GM03348 (cell line): ENCODE results near the gene HES7.

ENCODE experiments used
- DNase-seq: peaks from one replicate; pipeline ENCODE4 v3.0.0; 2012; ENCODE audit warnings: low spot score

The HES7 gene

GRCh38 chr17:8155231-8155995 lies 31.5 kb upstream of the HES7 start:
- DNase-seq, result no peak

- DNase-seq, result no peak
Measured at GRCh38 chr17:8154608-8155155, 30.8 kb upstream of the HES7 start.

DNA sequence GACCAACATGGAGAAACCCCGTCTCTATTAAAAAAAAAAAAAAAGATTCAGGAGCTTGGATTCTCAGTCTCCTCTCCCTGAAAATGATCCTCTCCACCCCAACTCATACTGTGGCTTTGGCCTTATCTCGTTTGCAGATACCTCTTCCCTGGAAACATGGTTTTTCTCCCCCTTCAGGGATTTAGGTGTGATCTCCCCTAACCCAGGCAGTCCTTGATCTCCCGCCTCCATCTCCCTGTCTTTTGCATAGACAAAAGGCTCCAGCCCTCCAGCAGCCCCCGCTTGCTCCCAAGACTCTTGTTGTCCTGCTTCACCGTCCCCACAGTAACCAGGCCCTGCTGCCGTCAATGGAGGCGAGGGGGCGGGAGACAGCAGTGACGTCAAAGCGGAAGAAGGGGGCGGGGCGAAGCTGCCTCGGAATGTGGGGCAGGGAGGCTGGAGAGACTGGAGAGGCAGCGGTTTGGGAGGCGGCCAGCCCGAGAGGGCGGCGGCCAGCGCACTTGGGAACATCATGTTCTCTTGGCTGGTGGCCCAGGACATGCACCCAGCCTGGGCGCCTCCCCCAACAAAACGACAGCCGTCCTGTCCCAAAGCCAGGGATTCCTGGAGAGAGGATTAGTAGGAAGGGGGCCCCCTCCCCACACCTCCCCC lies 30.2 kb upstream of the HES7 start:
- DNase-seq, result peak; percentile 93

GRCh38 chr17:8153525-8153956 lies 29.6 kb upstream of the HES7 start:
- peak; percentile 83 for DNase-seq

DNA sequence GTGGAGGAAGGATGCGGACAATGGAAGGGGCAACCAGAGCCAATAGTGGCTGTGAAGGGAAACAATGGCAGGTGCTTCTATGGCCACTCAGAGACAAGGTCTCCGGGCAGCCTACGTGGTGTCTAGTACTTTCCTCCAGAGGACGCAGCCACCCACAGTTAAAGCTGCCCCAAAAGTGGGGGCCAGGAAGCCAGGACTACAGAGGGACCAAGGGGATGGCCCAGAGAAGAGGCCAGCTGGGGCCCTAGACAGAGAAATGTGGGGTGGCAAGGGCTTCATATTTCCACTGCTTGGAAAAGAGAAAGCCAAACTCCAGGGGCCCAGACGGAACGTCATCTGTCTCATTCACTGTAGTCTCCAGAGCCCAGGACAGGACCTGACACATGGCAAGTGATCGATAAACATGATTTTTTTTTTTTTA lies 29.1 kb upstream of the HES7 start:
- no peak for DNase-seq

GRCh38 chr17:8152112-8152775 lies 28.3 kb upstream of the HES7 start, which contains the start of gene PER1:
Gene PER1, minus strand, starts transcription at chr17:8152404. Its CDS starts 1,698 bp downstream, at chr17:8150706.
- DNase-seq, result peak; percentile 96

DNA sequence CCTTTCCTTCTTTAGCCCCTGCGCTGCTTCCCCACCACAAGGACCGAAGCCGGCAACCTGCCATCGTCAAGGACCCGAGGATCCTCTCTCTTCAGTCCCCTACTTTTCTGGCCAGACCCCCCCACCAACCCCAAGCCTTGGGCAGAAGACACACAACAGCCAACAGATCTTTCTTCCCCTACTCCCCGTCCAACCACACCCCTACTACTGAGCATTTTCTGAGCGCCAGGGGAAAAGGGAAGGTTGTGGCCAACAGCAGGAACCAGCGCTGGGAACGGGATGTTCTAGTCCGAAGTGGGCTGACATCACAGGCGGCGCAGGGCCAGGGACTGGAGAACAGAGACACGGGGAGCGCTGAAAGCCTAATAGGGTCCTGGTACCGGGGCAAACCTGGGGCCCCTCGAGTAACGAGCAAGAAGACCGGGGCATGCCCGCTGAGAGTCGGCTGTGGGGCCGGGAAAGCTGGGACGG lies 27.8 kb upstream of the HES7 start:
- peak; percentile 64 for DNase-seq

- peak; percentile 90 for DNase-seq
Measured at GRCh38 chr17:8151120-8151640, 27.3 kb upstream of the HES7 start.

- no peak for DNase-seq
Measured at GRCh38 chr17:8150194-8151119, 26.6 kb upstream of the HES7 start.

DNA sequence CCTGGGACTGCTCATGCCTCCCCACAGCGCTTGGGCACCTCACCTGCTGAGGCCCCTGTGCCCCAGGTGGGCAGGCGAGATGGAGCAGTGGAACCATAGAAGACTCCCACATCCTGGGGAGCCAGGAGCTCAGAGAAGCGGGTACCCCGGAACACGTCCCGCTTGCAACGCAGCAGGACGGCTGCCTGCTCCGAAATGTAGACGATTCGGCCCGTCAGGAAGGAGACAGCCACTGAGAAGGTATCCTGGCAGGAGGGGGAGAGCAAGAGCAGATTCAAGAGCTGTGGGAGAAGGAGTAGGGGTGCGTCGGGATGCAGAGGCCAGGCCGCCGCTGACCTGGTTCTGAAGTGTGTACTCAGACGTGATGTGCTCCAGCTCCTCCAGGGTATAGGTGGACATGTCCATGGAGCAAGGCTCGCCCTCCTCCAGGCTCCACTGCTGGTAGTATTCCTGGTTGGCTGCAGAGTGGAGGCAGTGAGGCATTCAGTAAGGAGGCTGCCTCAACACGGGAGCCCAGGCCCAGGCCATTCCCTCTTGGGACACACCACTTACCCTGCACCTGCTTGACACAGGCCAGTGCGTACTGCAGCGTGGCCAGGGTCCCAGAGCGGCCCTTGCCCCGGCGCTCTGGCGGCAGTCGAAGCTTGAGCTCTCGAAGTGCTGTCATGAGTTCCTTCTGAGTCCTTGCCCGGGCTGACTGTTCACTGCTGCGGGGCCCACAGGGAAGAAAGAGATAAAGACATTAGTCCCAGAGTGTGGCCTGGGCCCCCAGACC lies 25.7 kb upstream of the HES7 start:
- no peak for DNase-seq

DNA sequence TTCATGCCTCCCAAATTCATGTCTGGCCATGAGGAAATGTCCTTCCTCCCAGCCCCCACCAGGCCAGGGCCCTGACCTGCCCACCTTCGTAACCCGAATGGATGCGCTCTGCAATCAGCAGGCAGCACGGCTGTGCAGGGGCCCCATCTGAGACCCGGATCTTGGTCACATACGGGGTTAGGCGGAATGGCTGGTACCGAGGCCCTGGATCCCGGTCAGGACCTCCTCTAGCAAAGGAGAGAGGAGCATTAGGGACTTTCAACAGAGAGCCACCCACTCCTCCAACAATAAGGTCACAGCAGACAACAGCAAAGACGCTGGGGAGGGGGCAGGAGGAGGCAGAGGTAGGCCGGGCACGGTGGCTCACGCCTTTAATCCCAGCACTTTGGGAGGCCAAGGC lies 24.7 kb upstream of the HES7 start:
- no peak for DNase-seq

- no peak for DNase-seq
Measured at GRCh38 chr17:8147805-8148404, 24.0 kb upstream of the HES7 start.

DNA sequence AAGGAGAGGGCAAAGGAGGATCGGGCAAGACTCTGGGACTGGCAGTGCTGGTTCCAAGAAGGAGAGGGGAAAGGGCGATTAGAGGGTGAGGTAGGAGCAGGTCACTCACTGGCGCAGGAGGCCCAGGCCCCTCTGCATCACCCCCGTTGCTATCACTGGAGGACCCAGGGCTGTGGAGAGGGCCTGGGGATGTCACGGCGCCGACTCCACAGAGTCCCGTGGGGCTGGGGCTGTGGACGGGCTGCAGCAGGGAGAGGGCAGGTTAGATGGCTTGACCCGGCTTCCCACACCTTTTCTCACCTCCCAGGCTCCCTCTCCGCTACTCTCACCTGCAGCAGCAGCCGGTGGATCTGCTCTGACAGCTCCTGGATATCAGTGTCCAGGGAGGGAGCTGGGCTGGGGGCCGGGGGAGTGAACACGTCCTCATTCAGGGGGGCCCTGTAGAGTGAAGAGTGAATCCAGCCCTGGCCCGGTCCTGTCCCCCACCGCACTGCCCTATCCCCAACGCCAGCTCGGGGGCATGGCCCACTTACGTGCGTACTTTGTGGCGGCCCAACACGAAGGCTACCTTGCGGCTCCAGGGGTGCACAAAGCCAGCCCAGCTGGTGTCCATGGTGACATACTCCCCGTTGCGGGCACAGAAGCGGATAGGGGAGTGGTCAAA lies 23.4 kb upstream of the HES7 start:
- DNase-seq, result no peak

DNA sequence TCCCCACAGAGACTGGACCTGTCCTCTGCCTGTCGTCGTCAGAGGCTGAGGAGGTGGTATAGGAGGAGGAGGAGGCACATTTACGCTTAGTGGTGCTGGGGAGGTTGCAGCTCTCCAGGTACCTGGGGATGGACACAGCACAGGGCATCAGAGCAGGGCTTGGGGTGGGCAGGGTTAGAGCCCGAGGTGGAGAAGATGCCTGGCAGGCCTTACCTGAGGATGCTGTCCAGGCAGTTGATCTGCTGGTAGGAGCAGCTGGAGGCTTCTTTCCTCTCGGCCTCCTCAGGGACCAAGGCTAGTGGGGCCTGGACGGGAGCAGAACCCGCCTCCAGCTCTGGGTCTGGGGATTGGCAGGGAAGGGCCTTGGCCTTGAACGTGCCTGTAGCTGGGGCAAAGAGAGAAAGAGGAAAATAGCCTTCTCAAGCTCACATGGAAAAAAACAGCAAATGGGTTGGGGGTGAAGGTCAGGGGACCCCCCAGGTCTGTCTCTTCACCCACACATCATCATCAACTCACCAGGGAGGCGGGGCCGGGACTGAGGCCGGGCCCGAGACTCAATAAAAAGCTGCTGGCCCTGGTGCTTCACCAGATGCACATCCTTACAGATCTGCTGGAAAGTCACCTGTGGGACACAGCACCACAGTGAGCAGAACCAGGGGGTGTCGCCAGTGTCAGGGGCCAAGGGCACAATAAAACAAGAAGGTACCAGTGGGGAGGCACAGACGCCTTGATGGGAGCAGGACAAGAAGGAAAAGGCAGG lies 22.7 kb upstream of the HES7 start:
- no peak for DNase-seq

DNA sequence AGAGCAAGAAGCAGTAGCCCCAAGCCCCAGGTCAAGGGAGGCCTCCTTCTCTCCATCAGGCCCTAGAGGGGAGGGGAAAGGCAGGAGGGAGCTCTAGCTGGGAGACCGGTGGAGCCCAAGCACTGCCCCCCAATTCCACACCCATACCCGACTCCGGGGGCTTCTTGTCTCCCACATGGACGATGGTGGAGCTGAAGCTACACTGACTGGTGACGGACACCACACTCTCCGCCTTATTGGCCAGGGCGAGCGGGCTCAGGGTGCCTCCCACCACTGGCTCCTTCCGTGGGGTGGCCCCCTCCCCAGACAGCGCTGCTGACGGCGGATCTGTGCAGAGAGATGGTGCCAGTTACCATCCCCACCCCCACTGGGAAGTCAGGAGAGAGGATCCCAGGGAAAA lies 21.9 kb upstream of the HES7 start:
- no peak for DNase-seq

GRCh38 chr17:8144401-8145231 lies 20.7 kb upstream of the HES7 start:
- DNase-seq, result no peak

DNA sequence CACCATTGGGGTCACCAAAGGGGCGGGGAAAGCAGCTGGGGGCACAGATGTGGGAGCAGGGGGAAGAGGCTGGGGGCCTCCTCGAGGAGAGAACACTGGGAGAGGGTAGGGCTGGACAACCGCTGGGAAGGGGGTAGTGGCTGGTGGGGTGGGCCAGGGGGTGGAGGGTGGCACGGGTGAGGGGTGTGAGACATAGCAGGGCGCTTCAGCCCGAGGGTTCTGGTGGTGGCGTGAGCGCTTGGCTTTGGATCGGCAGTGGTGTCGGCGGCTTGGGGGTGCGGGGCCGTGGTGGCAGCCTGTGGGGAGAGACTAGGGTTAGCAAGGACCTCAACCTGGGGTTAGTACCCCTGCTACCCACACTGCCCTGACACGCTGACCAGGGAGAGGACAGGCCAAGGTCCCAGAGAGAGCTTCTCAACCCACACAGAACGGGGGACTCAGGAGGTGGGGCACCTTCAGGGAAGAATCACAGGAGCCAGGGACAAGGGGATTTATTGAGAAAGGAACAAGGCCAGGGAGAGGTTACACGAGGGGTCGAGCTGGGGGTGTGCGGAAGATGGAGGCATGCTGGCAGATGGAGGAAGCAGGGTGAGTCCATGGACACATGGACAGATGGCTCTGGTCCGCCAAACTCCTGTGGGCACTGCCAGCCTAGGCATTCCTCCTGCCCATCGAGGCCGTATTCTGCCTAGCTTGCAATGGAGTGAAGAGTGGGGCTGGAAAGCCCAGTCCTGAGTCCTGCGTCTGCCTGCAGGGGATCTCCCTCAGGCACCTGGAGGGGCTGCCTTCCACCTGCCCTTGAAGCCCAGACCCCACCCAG lies 19.9 kb upstream of the HES7 start:
- no peak for DNase-seq
